GM06990 (cell line): ENCODE measurements around the gene ADGRE1.

Experiments used
- DNase-seq: peaks from one replicate; pipeline ENCODE4 v3.0.0-alpha.2; 2011; ENCODE audit not compliant: insufficient read length; ENCODE audit errors: extremely low read depth
- H3K27me3 ChIP-seq: replicated peaks from 2 replicates; pipeline ENCODE4 v1.6.0; 2011; ENCODE audit warnings: low read length; ENCODE audit not compliant: control insufficient read depth, insufficient read depth
- H3K36me3 ChIP-seq: 2 replicates; pipeline ENCODE4 v1.5.1; 2011; ENCODE audit warnings: low read length; ENCODE audit not compliant: control insufficient read depth, insufficient read depth
- H3K4me3 ChIP-seq: replicated peaks from 2 replicates; pipeline ENCODE4 v1.5.1; 2011; ENCODE audit warnings: low read depth, mild to moderate bottlenecking, control low read depth, low read length
- CTCF ChIP-seq: IDR thresholded peaks from 2 replicates; pipeline ENCODE4 v1.5.1; 2011; ENCODE audit warnings: low read length, control low read depth, mild to moderate bottlenecking, inconsistent platforms; ENCODE audit not compliant: insufficient read depth, poor library complexity, severe bottlenecking

Gene ADGRE1

GRCh38 chr19:6861683-6862286 lies 25.6 kb upstream of the ADGRE1 start:
- no peak for TF ChIP-seq CTCF
- DNase-seq: no peak
- no peak overlapping the region for H3K4me3 ChIP-seq
- H3K36me3 ChIP-seq: peaks cover 6% of the 10 kb centered on the region
- no peaks in the 10 kb centered on the region for H3K27me3 ChIP-seq

GRCh38 chr19:6862673-6863078 lies 24.7 kb upstream of the ADGRE1 start:
- Histone ChIP-seq H3K4me3 (peak overlapping the region; percentile 42), H3K27me3 (no peaks in the 10 kb centered on the region), H3K36me3 (no peaks in the 10 kb centered on the region)
- peak; percentile 86 for DNase-seq
- peak; percentile 83 for TF ChIP-seq CTCF

- H3K36me3 ChIP-seq: no peaks in the 10 kb centered on the region
- no peak for DNase-seq
- no peak for TF ChIP-seq CTCF
- H3K27me3 ChIP-seq: no peaks in the 10 kb centered on the region
- H3K4me3 ChIP-seq: no peak overlapping the region
Observed at GRCh38 chr19:6864325-6864940, 22.9 kb upstream of the ADGRE1 start.

- Histone ChIP-seq H3K27me3 (no peaks in the 10 kb centered on the region), H3K4me3 (no peak overlapping the region), H3K36me3 (no peaks in the 10 kb centered on the region)
- no peak for TF ChIP-seq CTCF
- no peak for DNase-seq
Observed at GRCh38 chr19:6865849-6866248, 21.5 kb upstream of the ADGRE1 start.

- Histone ChIP-seq H3K36me3 (no peaks in the 10 kb centered on the region), H3K27me3 (no peaks in the 10 kb centered on the region), H3K4me3 (no peak overlapping the region)
- no peak for DNase-seq
- TF ChIP-seq CTCF: no peak
Observed at GRCh38 chr19:6866741-6867151, 20.6 kb upstream of the ADGRE1 start.
